Stimulated activated CD8-positive, alpha-beta memory T cell treated with anti-CD3 and anti-CD28 coated beads, Interleukin-15, amount 100 ng/mL, for 1 hour (primary cell): ENCODE results near the gene ARHGAP22.

Experiments used
- DNase-seq: peaks from one replicate; pipeline ENCODE4 v3.0.0-alpha.2; 2020; ENCODE audit warnings: low read depth

The ARHGAP22 gene

GRCh38 chr10:48607356-48608278 lies 2.7 kb upstream of the ARHGAP22 start:
- DNase-seq, result no peak

GRCh38 chr10:48606530-48607355 lies 1.9 kb upstream of the ARHGAP22 start:
- no peak for DNase-seq

DNA sequence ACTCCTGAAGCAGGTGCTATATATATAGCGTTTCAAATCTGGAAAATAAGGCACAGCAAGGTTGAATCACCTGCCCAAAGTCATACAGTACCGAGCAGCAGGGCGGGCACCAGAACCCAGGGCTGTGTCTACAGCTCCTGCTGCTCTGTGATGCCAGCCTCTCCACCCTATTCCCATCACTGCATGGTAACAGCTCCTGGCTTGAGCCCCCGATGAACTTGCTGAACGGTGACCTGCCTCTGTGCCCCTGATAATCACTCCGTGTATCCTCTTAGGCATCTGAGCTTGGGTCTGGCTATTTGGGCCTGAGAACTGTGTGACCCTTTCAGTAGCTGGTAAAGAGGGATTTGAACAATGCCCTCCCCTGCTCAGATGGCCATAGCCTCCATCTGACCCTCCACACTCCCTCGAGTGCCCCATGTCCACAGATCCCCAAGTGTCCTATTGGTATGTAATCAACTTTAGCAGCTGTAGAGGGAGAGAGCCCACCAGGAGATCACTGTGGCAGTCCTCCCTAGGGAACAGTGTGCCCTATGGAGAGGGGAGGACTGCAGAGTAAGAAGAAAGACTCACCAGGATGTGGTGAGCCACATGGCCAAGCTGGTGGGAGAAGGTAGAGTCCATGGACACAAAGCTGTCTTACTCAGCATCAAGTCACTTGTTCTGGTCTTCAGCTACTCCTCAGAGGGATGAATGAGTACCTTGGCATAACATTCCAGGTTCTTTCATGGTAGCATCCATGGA lies 1.1 kb upstream of the ARHGAP22 start:
- DNase-seq, result no peak

DNA sequence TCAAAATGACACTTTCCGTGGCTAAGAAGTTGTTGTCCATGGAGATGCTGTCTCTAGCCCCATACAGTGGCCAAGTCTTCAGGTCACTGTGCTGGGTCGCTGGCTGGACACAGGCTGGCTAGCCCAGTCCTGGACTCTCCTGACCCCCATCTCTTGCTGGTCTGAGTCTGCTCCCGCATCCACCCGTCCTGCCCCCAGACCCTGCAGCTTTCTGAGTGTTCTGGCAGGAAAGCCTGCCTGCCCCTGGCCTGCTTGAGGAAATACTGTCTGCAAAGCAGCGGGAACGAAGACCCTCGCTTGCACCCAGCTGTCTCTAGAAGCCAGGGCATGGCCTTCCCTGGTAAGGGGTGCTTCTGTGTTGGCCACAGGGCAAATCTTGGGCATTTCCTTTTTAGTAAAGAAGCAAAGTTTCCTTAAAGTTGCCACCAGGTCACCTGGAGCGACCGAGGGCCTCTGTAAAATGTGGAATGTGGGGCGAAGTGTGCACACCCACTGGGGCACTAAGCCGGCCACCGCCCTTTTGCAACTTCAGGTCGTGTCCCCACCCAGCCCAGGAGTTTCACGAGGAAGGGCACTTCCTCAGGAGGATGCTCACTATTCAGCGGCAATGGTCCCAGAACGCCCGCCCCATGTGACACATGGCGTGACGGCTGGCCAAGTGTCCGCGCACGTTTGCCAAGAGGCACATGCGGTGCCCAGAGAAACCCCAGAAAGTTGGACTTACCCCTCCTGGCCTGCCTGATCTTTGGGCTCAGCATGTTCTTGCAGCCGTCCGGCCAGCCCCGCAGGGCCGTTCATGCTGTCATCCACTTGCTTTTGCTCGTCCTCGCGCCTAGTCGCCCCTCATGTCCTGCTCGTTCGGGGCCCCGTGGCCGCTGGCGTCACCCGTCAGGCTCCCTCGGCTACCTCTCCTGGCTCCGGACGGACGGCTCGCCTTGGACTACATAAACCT lies 558 bp downstream of the ARHGAP22 start:
- no peak for DNase-seq

DNA sequence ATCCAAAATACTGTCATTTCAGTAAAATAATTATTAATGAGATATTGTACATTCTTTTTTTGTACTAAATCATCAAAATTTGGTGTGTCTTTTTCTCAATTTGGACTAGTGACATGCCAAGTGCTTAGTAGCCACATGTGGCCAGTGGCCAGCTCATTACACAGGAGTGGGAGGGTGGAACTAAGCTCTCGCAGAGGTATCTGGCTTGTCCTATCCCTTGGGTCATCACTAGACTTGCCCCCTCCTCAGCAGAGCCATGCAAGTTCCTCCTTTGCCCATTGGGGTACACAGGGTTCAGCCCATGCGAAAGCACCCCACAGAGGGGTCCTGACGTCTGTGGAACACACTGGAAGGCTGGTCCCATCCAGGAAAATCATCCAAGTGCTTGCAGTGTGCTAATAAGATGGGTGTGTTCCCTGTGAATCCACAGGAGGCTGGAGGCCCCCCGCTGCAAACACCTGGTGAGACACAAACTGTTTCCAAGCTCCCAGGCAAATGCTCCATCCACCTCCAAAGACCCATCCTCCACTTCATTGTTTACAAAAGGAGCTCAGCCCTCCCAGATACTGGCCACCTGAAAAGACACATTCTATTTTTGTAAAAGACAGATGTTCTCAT lies 1.3 kb downstream of the ARHGAP22 start:
- no peak for DNase-seq

- DNase-seq, result no peak
Observed at GRCh38 chr10:48602401-48603135, 2.3 kb downstream of the ARHGAP22 start.

GRCh38 chr10:48601789-48602188 lies 3.1 kb downstream of the ARHGAP22 start:
- no peak for DNase-seq

- no peak for DNase-seq
Observed at GRCh38 chr10:48600645-48601505, 4.0 kb downstream of the ARHGAP22 start.

DNA sequence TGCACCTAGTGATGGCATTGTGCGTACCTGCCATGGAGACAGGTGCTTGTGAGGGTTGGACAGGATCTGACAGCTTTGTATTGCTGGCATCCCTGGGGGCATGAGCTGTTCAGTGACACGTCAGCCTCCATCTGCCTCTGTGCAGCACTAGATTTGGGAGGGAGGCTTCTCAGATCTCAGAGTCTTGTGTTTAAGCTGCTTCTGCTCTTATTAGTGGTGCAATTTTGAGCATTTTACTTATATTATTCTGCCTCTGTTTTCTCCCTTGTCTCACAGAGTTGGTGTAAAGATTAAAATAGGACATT lies 5.1 kb downstream of the ARHGAP22 start:
- no peak for DNase-seq

DNA sequence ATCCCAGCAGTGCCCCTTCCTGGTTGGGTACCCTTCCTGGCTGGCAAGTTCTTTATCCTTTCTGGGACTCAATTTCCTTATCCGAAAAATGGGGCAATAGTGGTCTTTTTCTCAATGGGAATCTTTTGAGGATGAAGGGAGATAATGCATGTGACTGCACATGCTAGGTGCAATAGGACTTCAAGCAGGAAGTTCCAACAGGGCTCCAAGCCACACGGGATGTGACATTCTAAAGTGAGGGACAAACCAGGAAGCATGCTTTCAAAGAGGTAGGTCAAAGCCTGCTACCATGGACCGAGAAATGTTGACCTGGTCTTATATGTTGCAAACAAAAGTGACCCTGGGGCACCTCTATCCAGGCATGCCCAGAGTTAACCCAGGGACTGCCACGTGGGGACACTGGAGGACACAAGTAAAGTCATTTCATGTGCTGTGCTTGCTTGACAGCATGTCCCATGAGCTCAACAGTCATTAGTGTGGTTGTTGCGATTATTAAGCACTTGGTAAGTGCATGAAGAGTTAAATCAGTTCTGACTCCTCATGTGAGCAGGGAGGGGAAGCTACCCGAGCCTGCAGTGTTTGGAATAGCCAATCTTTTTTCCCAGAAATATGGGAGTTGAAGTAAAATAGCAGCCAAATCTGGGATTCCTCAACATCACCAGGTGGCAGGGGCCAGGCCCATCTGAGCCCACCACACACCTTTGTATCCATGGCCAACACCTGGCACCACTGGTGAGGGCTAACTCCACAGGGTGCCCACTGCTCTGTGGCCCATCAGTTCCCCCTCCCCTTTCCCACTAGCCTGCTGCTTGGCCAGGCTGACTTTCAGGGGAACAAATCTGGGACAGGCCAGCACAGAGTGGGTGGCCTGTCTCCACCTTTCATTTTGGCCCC lies 5.7 kb downstream of the ARHGAP22 start:
- DNase-seq, result no peak

DNA sequence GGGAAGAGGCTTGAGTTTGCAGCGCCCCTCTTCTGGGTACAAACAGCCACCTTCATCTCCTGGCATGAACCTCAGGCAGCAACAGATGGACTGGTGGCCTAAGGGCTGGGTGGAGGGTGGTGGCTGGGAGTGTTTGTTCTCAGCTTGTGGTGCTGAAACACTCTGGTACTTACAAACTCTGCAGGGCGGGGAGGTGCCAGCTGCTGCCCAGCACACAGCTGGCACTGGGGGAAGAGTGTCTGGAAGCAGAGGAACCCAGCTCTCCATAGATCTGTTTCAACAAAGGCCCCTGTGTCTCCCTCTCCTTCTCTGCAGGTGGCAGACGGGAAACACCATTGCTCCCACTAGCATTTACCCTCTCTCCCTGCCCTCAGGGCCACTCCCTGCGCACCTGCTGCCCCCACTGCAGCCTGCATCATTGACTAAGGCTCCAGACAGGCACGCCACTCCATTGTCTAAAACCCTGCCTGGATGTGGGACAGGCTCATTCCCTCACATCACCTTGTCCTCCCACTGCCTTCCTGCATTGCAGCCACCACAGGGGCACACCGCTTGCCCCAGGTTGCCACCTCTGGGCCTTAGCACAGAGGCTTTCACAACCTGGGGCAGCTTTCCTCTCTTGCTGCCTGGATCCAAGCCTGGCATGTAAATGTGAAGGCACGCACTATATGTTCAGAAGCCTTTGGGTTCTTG lies 6.5 kb downstream of the ARHGAP22 start:
- DNase-seq, result no peak

- no peak for DNase-seq
Observed at GRCh38 chr10:48595539-48595932, 9.3 kb downstream of the ARHGAP22 start.

GRCh38 chr10:48594803-48595538 lies 9.9 kb downstream of the ARHGAP22 start:
- DNase-seq, result no peak

- no peak for DNase-seq
Observed at GRCh38 chr10:48594371-48594770, 10.5 kb downstream of the ARHGAP22 start.

GRCh38 chr10:48592346-48592745 lies 12.5 kb downstream of the ARHGAP22 start:
- no peak for DNase-seq

GRCh38 chr10:48590945-48591344 lies 13.9 kb downstream of the ARHGAP22 start:
- DNase-seq, result no peak

DNA sequence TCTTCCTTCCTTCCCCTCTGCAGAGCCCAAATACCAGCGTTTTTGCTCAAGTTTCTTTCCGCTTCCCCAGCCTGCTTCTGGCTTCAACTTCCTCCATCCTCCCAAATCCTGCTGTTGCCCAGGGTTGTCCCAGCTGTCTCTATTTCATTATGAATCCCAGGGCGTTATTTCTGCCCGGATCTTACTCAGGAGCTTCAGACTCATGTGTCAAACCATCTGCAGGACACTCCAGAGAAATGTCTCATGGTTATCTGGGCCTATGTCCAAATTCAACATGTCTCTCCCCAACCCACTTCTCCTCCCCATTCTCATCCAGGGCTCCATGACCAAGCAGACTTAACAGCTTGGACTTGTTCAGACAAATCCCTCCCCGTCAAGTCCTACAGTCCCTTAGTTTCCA lies 15.6 kb downstream of the ARHGAP22 start:
- no peak for DNase-seq
